PFSK-1 (cell line): ENCODE results near the gene SCAP.

ENCODE experiments used
- FOXP2 ChIP-seq: optimal IDR thresholded peaks from 2 replicates; pipeline ENCODE3; 2011; ENCODE audit warnings: borderline replicate concordance, control low read depth, inconsistent platforms; ENCODE audit not compliant: insufficient read depth; ENCODE audit errors: extremely low read length, extremely low read depth
- POLR2AphosphoS5 ChIP-seq: IDR thresholded peaks from 2 replicates; pipeline ENCODE4 v1.6.1; 2012; ENCODE audit warnings: low read depth, mild to moderate bottlenecking, control low read depth, low read length, moderate library complexity
- SIN3A ChIP-seq: IDR thresholded peaks from 2 replicates; pipeline ENCODE4 v1.6.1; 2012; ENCODE audit warnings: mild to moderate bottlenecking, low read length, moderate library complexity, borderline replicate concordance; ENCODE audit not compliant: insufficient read depth
- TAF1 ChIP-seq: IDR thresholded peaks from 2 replicates; pipeline ENCODE4 v1.6.1; 2012; ENCODE audit warnings: low read length, control low read depth, borderline replicate concordance; ENCODE audit not compliant: insufficient read depth
- TF ChIP-seq, protein P1 (sequence below), 2 experiments: IDR thresholded peaks; 2 replicates each; pipeline versions ENCODE4 v1.6.1 to v1.8.0; 2011 to 2012; ENCODE audit warnings: low read depth in 2 of 2, low read length in 2 of 2, control low read depth in 1 of 2, inconsistent platforms in 1 of 2, mild to moderate bottlenecking in 1 of 2, moderate library complexity in 1 of 2; ENCODE audit not compliant: insufficient read depth in 1 of 2

The SCAP gene

GRCh38 chr3:47479826-47480160 is 4.1 kb upstream of the SCAP start:
- TF ChIP-seq SIN3A (no peak), TAF1 (no peak), POLR2AphosphoS5 (no peak), FOXP2 (no peak)
- TF ChIP-seq, protein P1, sequence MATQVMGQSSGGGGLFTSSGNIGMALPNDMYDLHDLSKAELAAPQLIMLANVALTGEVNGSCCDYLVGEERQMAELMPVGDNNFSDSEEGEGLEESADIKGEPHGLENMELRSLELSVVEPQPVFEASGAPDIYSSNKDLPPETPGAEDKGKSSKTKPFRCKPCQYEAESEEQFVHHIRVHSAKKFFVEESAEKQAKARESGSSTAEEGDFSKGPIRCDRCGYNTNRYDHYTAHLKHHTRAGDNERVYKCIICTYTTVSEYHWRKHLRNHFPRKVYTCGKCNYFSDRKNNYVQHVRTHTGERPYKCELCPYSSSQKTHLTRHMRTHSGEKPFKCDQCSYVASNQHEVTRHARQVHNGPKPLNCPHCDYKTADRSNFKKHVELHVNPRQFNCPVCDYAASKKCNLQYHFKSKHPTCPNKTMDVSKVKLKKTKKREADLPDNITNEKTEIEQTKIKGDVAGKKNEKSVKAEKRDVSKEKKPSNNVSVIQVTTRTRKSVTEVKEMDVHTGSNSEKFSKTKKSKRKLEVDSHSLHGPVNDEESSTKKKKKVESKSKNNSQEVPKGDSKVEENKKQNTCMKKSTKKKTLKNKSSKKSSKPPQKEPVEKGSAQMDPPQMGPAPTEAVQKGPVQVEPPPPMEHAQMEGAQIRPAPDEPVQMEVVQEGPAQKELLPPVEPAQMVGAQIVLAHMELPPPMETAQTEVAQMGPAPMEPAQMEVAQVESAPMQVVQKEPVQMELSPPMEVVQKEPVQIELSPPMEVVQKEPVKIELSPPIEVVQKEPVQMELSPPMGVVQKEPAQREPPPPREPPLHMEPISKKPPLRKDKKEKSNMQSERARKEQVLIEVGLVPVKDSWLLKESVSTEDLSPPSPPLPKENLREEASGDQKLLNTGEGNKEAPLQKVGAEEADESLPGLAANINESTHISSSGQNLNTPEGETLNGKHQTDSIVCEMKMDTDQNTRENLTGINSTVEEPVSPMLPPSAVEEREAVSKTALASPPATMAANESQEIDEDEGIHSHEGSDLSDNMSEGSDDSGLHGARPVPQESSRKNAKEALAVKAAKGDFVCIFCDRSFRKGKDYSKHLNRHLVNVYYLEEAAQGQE (IDR thresholded peaks at IDR 0.05; ENCODE audit: insufficient read depth in 1 of 2, low read depth in 2 of 2, low read length in 2 of 2): no peak

DNA sequence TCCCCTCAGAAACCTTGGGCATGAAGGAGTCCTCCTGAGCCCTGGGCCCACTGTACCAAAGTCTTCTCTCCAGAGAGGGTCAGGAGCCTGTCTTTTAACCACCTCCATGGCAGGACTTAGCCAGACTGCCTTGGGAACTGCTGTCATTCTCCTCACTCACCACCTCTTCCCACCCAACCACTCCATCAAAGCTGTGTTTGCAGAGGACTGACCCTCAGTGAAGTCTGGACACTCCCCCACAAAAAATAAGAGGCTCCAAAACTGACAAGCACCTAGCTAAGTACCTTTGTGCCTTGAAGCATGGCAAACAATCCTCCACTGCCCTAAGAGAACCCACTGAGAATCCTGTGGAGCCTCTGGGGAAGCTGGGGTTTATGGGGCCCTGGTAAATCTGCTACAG is 2.3 kb upstream of the SCAP start:
- TF ChIP-seq, protein P1 (IDR thresholded peaks at IDR 0.05; ENCODE audit: insufficient read depth in 1 of 2, low read depth in 2 of 2, low read length in 2 of 2): no peak
- TF ChIP-seq FOXP2: no peak
- TF ChIP-seq SIN3A: no peak
- TF ChIP-seq POLR2AphosphoS5: no peak
- no peak for TF ChIP-seq TAF1

DNA sequence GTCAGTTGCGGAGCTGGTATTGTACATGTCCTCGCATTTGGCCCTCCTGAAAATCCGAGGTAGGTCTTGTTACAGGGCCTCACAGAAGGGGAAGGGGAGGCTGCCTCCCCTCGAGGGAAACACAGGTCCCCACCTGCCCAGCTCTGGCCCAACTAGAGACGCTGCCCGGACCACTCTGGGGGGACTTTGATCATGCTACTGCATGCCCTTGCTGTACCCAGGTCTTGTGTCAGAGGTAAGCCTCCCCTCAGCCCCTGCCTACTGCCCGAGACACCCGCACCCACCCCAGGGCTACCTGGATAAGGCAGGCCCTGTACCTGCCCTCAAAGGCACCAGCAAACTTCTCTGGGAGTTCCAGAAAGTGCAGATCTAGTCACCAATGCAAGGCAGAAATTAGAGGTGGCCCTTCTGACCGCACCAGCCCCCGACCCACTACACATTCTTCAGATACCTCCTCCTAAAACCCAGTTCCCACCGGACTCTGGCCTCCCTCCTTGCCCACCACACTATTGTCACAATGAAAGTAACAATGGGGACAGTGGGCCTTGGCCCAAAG is 981 bp upstream of the SCAP start:
- TF ChIP-seq FOXP2 (no peak), SIN3A (no peak)

- TF ChIP-seq POLR2AphosphoS5 (no peak), SIN3A (no peak), FOXP2 (no peak), TAF1 (no peak)
- TF ChIP-seq, protein P1 (IDR thresholded peaks at IDR 0.05; ENCODE audit: insufficient read depth in 1 of 2, low read depth in 2 of 2, low read length in 2 of 2): no peak
Measured at GRCh38 chr3:47476330-47476626, 537 bp upstream of the SCAP start.

DNA sequence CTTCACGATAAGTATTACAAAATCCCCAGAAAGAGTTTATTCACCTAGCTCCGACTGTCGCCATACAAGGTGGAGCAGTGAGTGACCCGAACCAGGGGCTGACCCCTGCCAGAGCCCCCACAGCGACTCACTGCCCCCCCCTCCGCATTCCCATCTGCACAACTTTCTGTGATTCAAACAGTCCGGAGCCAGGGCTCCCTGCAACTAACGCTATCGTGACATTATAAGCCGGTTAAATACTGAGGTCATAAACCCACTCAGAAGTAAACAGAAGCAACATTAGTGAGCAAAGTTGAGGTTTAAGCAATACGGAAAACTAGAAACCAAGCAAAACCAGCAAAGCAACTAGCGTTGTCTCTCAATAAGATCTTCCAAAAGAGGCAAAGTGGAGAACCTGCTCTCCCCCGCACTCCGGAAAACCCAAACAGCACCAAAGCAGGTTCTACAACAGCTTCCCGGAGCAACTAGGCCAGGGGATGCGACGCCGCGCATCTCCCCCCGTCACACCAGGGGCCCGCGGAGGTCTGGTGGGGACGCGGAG is 642 bp downstream of the SCAP start:
- TF ChIP-seq TAF1: no peak
- no peak for TF ChIP-seq FOXP2

- TF ChIP-seq, protein P1 (IDR thresholded peaks at IDR 0.05; ENCODE audit: insufficient read depth in 1 of 2, low read depth in 2 of 2, low read length in 2 of 2): no peak
- TF ChIP-seq TAF1 (no peak), POLR2AphosphoS5 (no peak), SIN3A (no peak), FOXP2 (no peak)
Measured at GRCh38 chr3:47473391-47473790, 2.4 kb downstream of the SCAP start.
